A673 (cell line): ENCODE results near the gene MIOS. TPM values are rescaled to one million over a fixed set of nuclear protein-coding genes. Genes with fewer than 3 reads are reported as not detected.

Source experiments
- BruUV-seq: library from RNA; stranded (reverse); fragments of 400-500 nt; replicated peaks from 2 replicates; lab custom pipeline; 2021; lab: Mats Ljungman, UMichigan
- CTCF ChIA-PET: fragments of 300-600 bp; sonication (Branson Sonifier 250); formaldehyde crosslinking; loops from one replicate; lab custom pipeline; 2022; ENCODE audit warnings: antibody characterized with exemption; lab: Charles Lee
- POLR2A ChIA-PET: fragments of 300-600 bp; sonication (Branson Sonifier 250); formaldehyde crosslinking; loops from one replicate; lab custom pipeline; 2022; ENCODE audit warnings: antibody characterized with exemption; ENCODE audit not compliant: low non-redundant PET; lab: Charles Lee
- DNase-seq: peaks from one replicate; pipeline ENCODE4 v3.0.0-alpha.2; 2015; ENCODE audit warnings: low spot score
- H3K27ac ChIP-seq: fragments of 200-600 bp; sonication (generic); 2 replicates; pipeline ENCODE4 v1.5.1; 2016; ENCODE audit warnings: mixed run types, low read depth, mild to moderate bottlenecking, mixed read lengths, antibody characterized with exemption, low read length; ENCODE audit not compliant: poor library complexity, severe bottlenecking
- H3K27me3 ChIP-seq: fragments of 200-600 bp; sonication (generic); replicated peaks from 2 replicates; pipeline ENCODE4 v1.6.1; 2017; ENCODE audit warnings: mixed run types, low read depth, mild to moderate bottlenecking, mixed read lengths, antibody characterized with exemption, low read length; ENCODE audit not compliant: insufficient read depth, poor library complexity
- H3K36me3 ChIP-seq: fragments of 200-600 bp; sonication (generic); 2 replicates; pipeline ENCODE4 v1.6.1; 2016; ENCODE audit warnings: mixed run types, mild to moderate bottlenecking, mixed read lengths, antibody characterized with exemption, low read length; ENCODE audit not compliant: insufficient read depth, poor library complexity, severe bottlenecking
- H3K4me1 ChIP-seq: fragments of 200-600 bp; sonication (generic); 2 replicates; pipeline ENCODE4 v1.6.1; 2017; ENCODE audit warnings: mixed run types, mild to moderate bottlenecking, mixed read lengths, antibody characterized with exemption, low read length; ENCODE audit not compliant: insufficient read depth, poor library complexity, severe bottlenecking
- H3K4me3 ChIP-seq: fragments of 200-600 bp; sonication (generic); 2 replicates; pipeline ENCODE4 v1.5.1; 2016; ENCODE audit warnings: low read depth, mixed run types, mild to moderate bottlenecking, mixed read lengths, low read length; ENCODE audit not compliant: poor library complexity, severe bottlenecking
- H3K9me3 ChIP-seq: fragments of 200-600 bp; sonication (generic); 2 replicates; pipeline ENCODE4 v1.6.1; 2016; ENCODE audit warnings: mixed run types, low read depth, mild to moderate bottlenecking, mixed read lengths, antibody characterized with exemption, low read length; ENCODE audit not compliant: poor library complexity, severe bottlenecking
- CTCF ChIP-seq: fragments of 300-800, 200-600 bp; sonication (generic); conservative IDR thresholded peaks from 2 replicates; pipeline ENCODE4 v1.5.1; 2017; ENCODE audit warnings: low read depth, mild to moderate bottlenecking, antibody characterized with exemption, low read length, moderate library complexity, mixed read lengths
- EZH2 ChIP-seq: fragments of 200-600 bp; sonication (generic); IDR thresholded peaks from 2 replicates; pipeline ENCODE4 v1.6.1; 2017; ENCODE audit warnings: borderline replicate concordance, low read depth, mild to moderate bottlenecking, mixed read lengths, antibody characterized with exemption, low read length; ENCODE audit not compliant: poor library complexity, severe bottlenecking
- intact Hi-C: fragments of 100-400 bp; cut with micrococcal nuclease; formaldehyde crosslinking; loops from one replicate; pipeline ENCODE4 v1.10.0; 2022; ENCODE audit not compliant: unreplicated experiment
- total RNA-seq: library from RNA; stranded (reverse); gene quantifications from 2 replicates; pipeline ENCODE4 v1.2.3, GENCODE V29; 2021

Gene MIOS
- total RNA-seq, 1 experiment from 2014 or later = 19.2 TPM

GRCh38 chr7:7639421-7639820 lies 72.7 kb downstream of the MIOS start:
- H3K27me3 ChIP-seq = no peaks in the 10 kb centered on the region
- H3K4me1 ChIP-seq = peaks cover 6% of the 10 kb centered on the region
- TF ChIP-seq CTCF = no peak
- no peak for TF ChIP-seq EZH2
- CTCF ChIA-PET = no interaction called here
- intact Hi-C loops = no loop called here
- no peak for DNase-seq
- peaks cover 15% of the 10 kb centered on the region for H3K36me3 ChIP-seq
- peak overlapping the region; percentile 69 for H3K4me3 ChIP-seq
- BruUV-seq = no TSS peak
- peak overlapping the region; percentile 78 for H3K27ac ChIP-seq
- POLR2A ChIA-PET = no interaction called here
- H3K9me3 ChIP-seq = no peaks in the 10 kb centered on the region

GRCh38 chr7:7639847-7640220 lies 73.2 kb downstream of the MIOS start:
- Histone ChIP-seq H3K27me3 (no peaks in the 10 kb centered on the region), H3K4me3 (peak overlapping the region; percentile 69), H3K27ac (peak overlapping the region; percentile 78), H3K4me1 (peaks cover 6% of the 10 kb centered on the region), H3K9me3 (no peaks in the 10 kb centered on the region), H3K36me3 (peaks cover 15% of the 10 kb centered on the region)
- TSS peak; percentile 75 for BruUV-seq
- intact Hi-C loops = no loop called here
- ChIA-PET POLR2A (no interaction called here), CTCF (no interaction called here)
- no peak for TF ChIP-seq EZH2
- TF ChIP-seq CTCF = no peak
- peak; percentile 40 for DNase-seq

DNA sequence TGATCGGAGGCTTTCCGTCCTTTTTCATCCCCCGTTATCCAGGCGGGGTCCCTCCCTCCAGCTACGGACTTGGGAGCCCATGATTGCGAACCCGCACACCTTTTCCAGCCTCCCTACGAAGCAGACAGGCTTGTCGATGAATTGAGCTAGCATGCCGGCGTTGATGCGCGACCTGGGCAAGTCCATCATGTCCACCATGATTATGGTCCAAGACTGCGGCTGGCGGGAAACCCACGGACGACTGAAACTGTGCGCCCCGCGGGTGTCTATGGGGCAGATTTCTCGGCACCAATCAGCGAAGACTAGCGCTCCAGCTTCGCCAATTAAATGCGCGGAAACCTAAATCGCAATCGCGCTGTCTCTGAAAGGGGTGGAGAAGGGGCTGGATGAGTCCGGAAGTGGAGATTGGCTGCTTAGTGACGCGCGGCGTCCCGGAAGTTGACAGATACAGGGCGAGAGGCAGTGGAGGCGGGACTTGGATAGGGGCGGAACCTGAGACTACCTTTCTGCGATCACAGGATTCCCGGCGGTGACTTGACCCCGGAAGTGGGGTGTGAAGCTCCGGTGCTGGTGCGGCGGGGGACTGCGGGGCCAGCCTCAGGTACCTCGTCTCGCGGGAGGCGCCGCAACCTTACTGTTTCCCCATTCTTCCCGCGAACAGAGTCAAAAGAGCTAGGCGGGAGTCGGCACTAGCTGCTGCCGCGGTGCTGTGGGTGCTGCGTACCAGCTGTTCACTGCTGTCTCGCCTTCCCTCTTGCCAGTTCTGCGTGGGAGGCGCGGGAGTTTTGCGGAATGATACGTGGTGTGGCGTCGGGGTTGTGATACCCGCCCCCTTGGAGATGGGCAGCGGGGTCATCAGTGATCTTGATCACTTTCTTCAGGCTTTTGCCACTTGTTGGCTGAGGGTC lies 73.8 kb downstream of the MIOS start, which contains the start of gene UMAD1:
TSS of gene UMAD1 (plus strand) at position 532 of the 908 bp plus-strand sequence. CDS start 32,620 bp downstream, outside the sequence.
- Histone ChIP-seq H3K36me3 (peaks cover 15% of the 10 kb centered on the region), H3K9me3 (no peaks in the 10 kb centered on the region), H3K27me3 (no peaks in the 10 kb centered on the region), H3K27ac (peak within 1 kb of the TSS; percentile 78), H3K4me3 (peak within 1 kb of the TSS; percentile 69), H3K4me1 (peaks cover 6% of the 10 kb centered on the region)
- DNase-seq = peak; percentile 99
- CTCF ChIA-PET = no interaction called here
- POLR2A ChIA-PET = no interaction called here
- intact Hi-C loops = no loop called here
- BruUV-seq = no TSS peak
- TF ChIP-seq EZH2 (no peak), CTCF (no peak)
